Measurements from ENCODE around the gene SGCD.

- TF ChIP-seq, protein P1, sequence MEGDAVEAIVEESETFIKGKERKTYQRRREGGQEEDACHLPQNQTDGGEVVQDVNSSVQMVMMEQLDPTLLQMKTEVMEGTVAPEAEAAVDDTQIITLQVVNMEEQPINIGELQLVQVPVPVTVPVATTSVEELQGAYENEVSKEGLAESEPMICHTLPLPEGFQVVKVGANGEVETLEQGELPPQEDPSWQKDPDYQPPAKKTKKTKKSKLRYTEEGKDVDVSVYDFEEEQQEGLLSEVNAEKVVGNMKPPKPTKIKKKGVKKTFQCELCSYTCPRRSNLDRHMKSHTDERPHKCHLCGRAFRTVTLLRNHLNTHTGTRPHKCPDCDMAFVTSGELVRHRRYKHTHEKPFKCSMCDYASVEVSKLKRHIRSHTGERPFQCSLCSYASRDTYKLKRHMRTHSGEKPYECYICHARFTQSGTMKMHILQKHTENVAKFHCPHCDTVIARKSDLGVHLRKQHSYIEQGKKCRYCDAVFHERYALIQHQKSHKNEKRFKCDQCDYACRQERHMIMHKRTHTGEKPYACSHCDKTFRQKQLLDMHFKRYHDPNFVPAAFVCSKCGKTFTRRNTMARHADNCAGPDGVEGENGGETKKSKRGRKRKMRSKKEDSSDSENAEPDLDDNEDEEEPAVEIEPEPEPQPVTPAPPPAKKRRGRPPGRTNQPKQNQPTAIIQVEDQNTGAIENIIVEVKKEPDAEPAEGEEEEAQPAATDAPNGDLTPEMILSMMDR (IDR thresholded peaks at IDR 0.05) = no peak
- no peak for TF ChIP-seq POLR2A (IDR thresholded peaks at IDR 0.05)
- no peak for TF ChIP-seq POLR2AphosphoS5 (IDR thresholded peaks at IDR 0.05)
These were observed 96.6 kb downstream of the SGCD start for GRCh38 chr5:156423597-156423996.

Data from transverse colon (tissue), 4 donors.